Tibial nerve (tissue), 4 donors: Measurements from ENCODE around the gene ERBIN. TPM values are rescaled to one million over a fixed set of nuclear protein-coding genes. Genes with fewer than 3 reads are reported as not detected.

Source experiments
- DNase-seq, 2 donors: peaks; one replicate each; pipeline ENCODE4 v3.0.0-alpha.2; 2019; ENCODE audit warnings: low spot score in 2 of 2
- H3K27ac ChIP-seq, 4 donors: fragments of 200-600 bp; sonication (generic) in 3 of 4; one replicate each; pipeline ENCODE4 v1.5.1; 2017 to 2019; ENCODE audit warnings: mild to moderate bottlenecking in 1 of 4
- H3K27me3 ChIP-seq, 2 donors: fragments of 200-600 bp; sonication (generic) in 1 of 2; one replicate each; pipeline versions ENCODE4 v1.5.1 to v1.6.0; 2017 to 2019
- H3K36me3 ChIP-seq, 3 donors: fragments of 200-600 bp; sonication (generic); one replicate each; pipeline ENCODE4 v1.5.1; 2018 to 2019
- H3K4me1 ChIP-seq, 4 donors: fragments of 200-600 bp; sonication (generic) in 3 of 4; one replicate each; pipeline ENCODE4 v1.5.1; 2017 to 2019
- H3K4me3 ChIP-seq, 4 donors: fragments of 200-600 bp; sonication (generic) in 3 of 4; one replicate each; pipeline ENCODE4 v1.5.1; 2017 to 2019; ENCODE audit warnings: mild to moderate bottlenecking in 1 of 4, moderate library complexity in 1 of 4
- H3K9me3 ChIP-seq, 4 donors: fragments of 200-600 bp; sonication (generic) in 3 of 4; one replicate each; pipeline ENCODE4 v1.5.1; 2017 to 2019
- CTCF ChIP-seq, 5 experiments: fragments of 200-600 bp in 3 of 5; fragments of 450-650 bp in 2 of 5; sonication (generic) in 3 of 5; IDR thresholded peaks; one replicate each; pipeline ENCODE4 v1.5.1; 2016 to 2019; ENCODE audit warnings: antibody characterized with exemption in 5 of 5, mild to moderate bottlenecking in 3 of 5, moderate library complexity in 2 of 5
- EP300 ChIP-seq, 2 donors: sonication (generic); formaldehyde crosslinking; IDR thresholded peaks; one replicate each; pipeline ENCODE4 v1.6.1; 2017; ENCODE audit warnings: antibody characterized with exemption in 2 of 2, mild to moderate bottlenecking in 1 of 2
- POLR2A ChIP-seq, 2 donors: fragments of 450-650 bp; IDR thresholded peaks; one replicate each; pipeline ENCODE4 v1.6.1; 2017; ENCODE audit warnings: antibody characterized with exemption in 2 of 2, mild to moderate bottlenecking in 2 of 2, moderate library complexity in 2 of 2
- WGBS, 2 donors: methylation state at CpG; one replicate each; pipeline ENCODE4 v1.1.5; 2018; 5-methylcytosine and 5-hydroxymethylcytosine counted together
- total RNA-seq, 4 donors: library from RNA; depleted of rRNA; stranded (reverse); fragments of >200 nt; gene quantifications; one replicate each; pipeline ENCODE4 v1.1.0, GENCODE V29; 2016

ERBIN gene
- total RNA-seq, 4 donors from 2014 or later = 59.6 to 81.1 (median 66.5) TPM

GRCh38 chr5:65994117-65994786 is 67.9 kb downstream of the ERBIN start:
- H3K4me3 ChIP-seq = no peak overlapping the region
- TF ChIP-seq POLR2A (IDR thresholded peaks at IDR 0.05) (no peak), EP300 (IDR thresholded peaks at IDR 0.05) (no peak), CTCF (IDR thresholded peaks at IDR 0.05) (no peak)
- H3K36me3 ChIP-seq = peaks cover 0 to 24% (median 4%) of the 10 kb centered on the region in 3 donors
- 95 to 96% methylated on average over 1 of the region's 1 CpG for WGBS, 2 donors
- H3K4me1 ChIP-seq = peaks cover 0 to 4% (median 0%) of the 10 kb centered on the region in 4 donors
- H3K27me3 ChIP-seq = no peaks in the 10 kb centered on the region
- no peaks in the 10 kb centered on the region for H3K9me3 ChIP-seq
- DNase-seq = no peak
- no peak overlapping the region for H3K27ac ChIP-seq

- Histone ChIP-seq H3K27ac (no peak overlapping the region), H3K4me3 (no peak overlapping the region), H3K4me1 (peaks cover 0 to 8% (median 0%) of the 10 kb centered on the region in 4 donors), H3K36me3 (peaks cover 0 to 17% (median 4%) of the 10 kb centered on the region in 3 donors), H3K9me3 (no peaks in the 10 kb centered on the region), H3K27me3 (no peaks in the 10 kb centered on the region)
- 89 to 93% methylated on average over 9 of the region's 9 CpGs for WGBS, 2 donors
- no peak for DNase-seq
- no peak for TF ChIP-seq EP300 (IDR thresholded peaks at IDR 0.05)
- no peak for TF ChIP-seq POLR2A (IDR thresholded peaks at IDR 0.05)
- TF ChIP-seq CTCF (IDR thresholded peaks at IDR 0.05) = no peak
These were observed 72.8 kb downstream of the ERBIN start for GRCh38 chr5:65999061-65999723.

- DNase-seq = no peak
- H3K27ac ChIP-seq = no peak overlapping the region
- no peak for TF ChIP-seq POLR2A (IDR thresholded peaks at IDR 0.05)
- TF ChIP-seq EP300 (IDR thresholded peaks at IDR 0.05) = no peak
- TF ChIP-seq CTCF (IDR thresholded peaks at IDR 0.05) = no peak
- H3K27me3 ChIP-seq = no peaks in the 10 kb centered on the region
- H3K4me1 ChIP-seq = peaks cover 0 to 8% (median 0%) of the 10 kb centered on the region in 4 donors
- H3K4me3 ChIP-seq = no peak overlapping the region
- 96 to 98% methylated on average over 4 of the region's 4 CpGs for WGBS, 2 donors
- H3K36me3 ChIP-seq = peaks cover 0 to 8% (median 0%) of the 10 kb centered on the region in 3 donors
- no peaks in the 10 kb centered on the region for H3K9me3 ChIP-seq
These were observed 75.6 kb downstream of the ERBIN start for GRCh38 chr5:66001952-66002351.

- H3K27me3 ChIP-seq = no peaks in the 10 kb centered on the region
- no peak for TF ChIP-seq POLR2A (IDR thresholded peaks at IDR 0.05)
- no peak for TF ChIP-seq EP300 (IDR thresholded peaks at IDR 0.05)
- TF ChIP-seq CTCF (IDR thresholded peaks at IDR 0.05) = no peak
- DNase-seq = no peak
- peaks cover 0 to 8% (median 0%) of the 10 kb centered on the region in 4 donors for H3K4me1 ChIP-seq
- 83 to 90% methylated on average over 2 of the region's 2 CpGs for WGBS, 2 donors
- no peaks in the 10 kb centered on the region for H3K9me3 ChIP-seq
- H3K4me3 ChIP-seq = no peak overlapping the region
- H3K27ac ChIP-seq = no peak overlapping the region
- peaks cover 0 to 8% (median 0%) of the 10 kb centered on the region in 3 donors for H3K36me3 ChIP-seq
These were observed 76.0 kb downstream of the ERBIN start for GRCh38 chr5:66002415-66002814.

GRCh38 chr5:66004216-66004615 is 77.8 kb downstream of the ERBIN start:
- no peak for DNase-seq
- 96 to 98% methylated on average over 14 of the region's 14 CpGs for WGBS, 2 donors
- Histone ChIP-seq H3K27me3 (no peaks in the 10 kb centered on the region), H3K4me3 (no peak overlapping the region), H3K36me3 (peaks cover 0 to 5% (median 0%) of the 10 kb centered on the region in 3 donors), H3K27ac (no peak overlapping the region), H3K4me1 (peaks cover 0 to 5% (median 0%) of the 10 kb centered on the region in 4 donors), H3K9me3 (no peaks in the 10 kb centered on the region)
- TF ChIP-seq EP300 (IDR thresholded peaks at IDR 0.05) = no peak
